PC-9 (cell line): ENCODE results near the gene FLAD1. TPM values are rescaled to one million over a fixed set of nuclear protein-coding genes. Genes with fewer than 3 reads are reported as not detected.

Experiments used
- BruUV-seq: library from RNA; stranded (reverse); fragments of 400-500 nt; replicated peaks from 2 replicates; lab custom pipeline; 2021; lab: Mats Ljungman, UMichigan
- CTCF ChIA-PET: fragments of 300-600 bp; sonication (Branson Sonifier 250); formaldehyde crosslinking; loops from one replicate; lab custom pipeline; 2022; ENCODE audit warnings: antibody characterized with exemption; lab: Charles Lee
- POLR2A ChIA-PET: fragments of 300-600 bp; sonication (Branson Sonifier 250); formaldehyde crosslinking; loops from one replicate; lab custom pipeline; 2022; ENCODE audit warnings: antibody characterized with exemption; ENCODE audit not compliant: unreplicated experiment; lab: Charles Lee
- DNase-seq, 2 experiments: peaks; one replicate each; pipeline versions ENCODE4 v3.0.0 to v3.0.0-alpha.2; 2015 to 2022; ENCODE audit warnings: mixed read lengths in 1 of 2
- H2AFZ ChIP-seq: fragments of 200-600 bp; sonication (generic); 2 replicates; pipeline ENCODE4 v1.8.1; 2017; ENCODE audit warnings: antibody characterized with exemption
- H3F3A ChIP-seq: fragments of 200-600 bp; sonication (generic); 2 replicates; pipeline ENCODE4 v1.8.1; 2017; ENCODE audit warnings: antibody characterized with exemption, mild to moderate bottlenecking, low read depth; ENCODE audit not compliant: insufficient read depth
- H3K27ac ChIP-seq: fragments of 200-600 bp; sonication (generic); 2 replicates; pipeline ENCODE4 v1.6.1; 2016; ENCODE audit warnings: mixed run types
- H3K27me3 ChIP-seq: fragments of 200-600 bp; sonication (generic); 2 replicates; pipeline ENCODE4 v1.6.1; 2016; ENCODE audit warnings: low read depth, mixed run types; ENCODE audit not compliant: insufficient read depth
- H3K36me3 ChIP-seq: fragments of 200-600 bp; sonication (generic); 2 replicates; pipeline ENCODE4 v1.6.1; 2016; ENCODE audit warnings: low read depth, mixed run types
- H3K4me1 ChIP-seq: fragments of 200-600 bp; sonication (generic); replicated peaks from 2 replicates; pipeline ENCODE4 v1.6.1; 2016; ENCODE audit warnings: mixed run types; ENCODE audit not compliant: insufficient read depth
- H3K4me2 ChIP-seq: fragments of 200-600 bp; sonication (generic); 2 replicates; pipeline ENCODE4 v1.6.1; 2017; ENCODE audit warnings: mixed run types
- H3K4me3 ChIP-seq: fragments of 200-600 bp; sonication (generic); 2 replicates; pipeline ENCODE4 v1.6.1; 2016; ENCODE audit warnings: mixed run types
- H3K79me2 ChIP-seq: fragments of 200-600 bp; sonication (generic); 2 replicates; pipeline ENCODE4 v1.6.1; 2017; ENCODE audit warnings: low read depth, mixed run types
- H3K9me2 ChIP-seq: fragments of 200-600 bp; sonication (generic); 2 replicates; pipeline ENCODE4 v1.8.1; 2017; ENCODE audit warnings: mild to moderate bottlenecking; ENCODE audit not compliant: insufficient read depth
- H3K9me3 ChIP-seq: fragments of 200-600 bp; sonication (generic); 2 replicates; pipeline ENCODE4 v1.8.1; 2016; ENCODE audit warnings: low read depth; ENCODE audit not compliant: insufficient read depth
- H4K20me1 ChIP-seq: fragments of 200-600 bp; sonication (generic); 2 replicates; pipeline ENCODE4 v1.8.1; 2017; ENCODE audit not compliant: insufficient read depth
- CTCF ChIP-seq: fragments of 200-600 bp; sonication (generic); conservative IDR thresholded peaks from 2 replicates; pipeline ENCODE4 v1.6.1; 2017; ENCODE audit warnings: mixed run types, antibody characterized with exemption, mild to moderate bottlenecking, moderate library complexity
- EZH2 ChIP-seq: fragments of 200-600 bp; sonication (generic); IDR thresholded peaks from 2 replicates; pipeline ENCODE4 v1.8.0; 2017; ENCODE audit warnings: antibody characterized with exemption, low read depth
- intact Hi-C: fragments of 100-400 bp; cut with micrococcal nuclease; formaldehyde crosslinking; loops from one replicate; pipeline ENCODE4 v1.10.0; 2022; ENCODE audit not compliant: unreplicated experiment
- total RNA-seq: library from RNA; stranded (reverse); gene quantifications from 2 replicates; pipeline ENCODE4 v1.2.3, GENCODE V29; 2021

Gene FLAD1
- total RNA-seq, 1 experiment from 2014 or later, result 54.2 TPM

- intact Hi-C loops, result no loop called here
- Histone ChIP-seq H3K36me3 (no peaks in the 10 kb centered on the region), H3K27ac (no peak overlapping the region), H3F3A (peaks cover 17% of the 10 kb centered on the region; the same call in 1 of the 2 replicates), H3K4me1 (peaks cover 29% of the 10 kb centered on the region), H3K9me2 (no peaks in the 10 kb centered on the region), H3K79me2 (no peaks in the 10 kb centered on the region), H3K4me2 (no peak overlapping the region), H2AFZ (no peak overlapping the region), H4K20me1 (no peaks in the 10 kb centered on the region), H3K4me3 (no peak overlapping the region), H3K27me3 (no peaks in the 10 kb centered on the region), H3K9me3 (no peaks in the 10 kb centered on the region)
- no peak for DNase-seq
- no peak for TF ChIP-seq EZH2
- TF ChIP-seq CTCF, result no peak
- POLR2A ChIA-PET, result no interaction called here
- no TSS peak for BruUV-seq
- CTCF ChIA-PET, result no interaction called here
Measured at GRCh38 chr1:155029513-155030242, 46.5 kb downstream of the FLAD1 start.

- TF ChIP-seq EZH2 (no peak), CTCF (no peak)
- H3F3A ChIP-seq, result peaks cover 11% of the 10 kb centered on the region; the same call in 1 of the 2 replicates
- no peak for DNase-seq
- H3K4me1 ChIP-seq, result peaks cover 23% of the 10 kb centered on the region
- H3K9me2 ChIP-seq, result no peaks in the 10 kb centered on the region
- no peak overlapping the region for H3K27ac ChIP-seq
- no peak overlapping the region for H2AFZ ChIP-seq
- no peaks in the 10 kb centered on the region for H3K36me3 ChIP-seq
- H3K9me3 ChIP-seq, result no peaks in the 10 kb centered on the region
- no peak overlapping the region for H3K4me2 ChIP-seq
- no peaks in the 10 kb centered on the region for H4K20me1 ChIP-seq
- no peaks in the 10 kb centered on the region for H3K27me3 ChIP-seq
- intact Hi-C loops, result no loop called here
- H3K4me3 ChIP-seq, result no peak overlapping the region
- CTCF ChIA-PET, result no interaction called here
- no TSS peak for BruUV-seq
- no peaks in the 10 kb centered on the region for H3K79me2 ChIP-seq
- POLR2A ChIA-PET, result no interaction called here
Measured at GRCh38 chr1:155030243-155030795, 47.2 kb downstream of the FLAD1 start.

- no peak overlapping the region for H2AFZ ChIP-seq
- DNase-seq, result no peak
- BruUV-seq, result no TSS peak
- TF ChIP-seq CTCF, result no peak
- TF ChIP-seq EZH2, result no peak
- H3F3A ChIP-seq, result 0 out of 2 replicates have a peak, but pooled peaks cover 7% of the 10 kb centered on the region
- H3K79me2 ChIP-seq, result no peaks in the 10 kb centered on the region
- H3K4me2 ChIP-seq, result no peak overlapping the region
- H3K27me3 ChIP-seq, result no peaks in the 10 kb centered on the region
- H3K36me3 ChIP-seq, result no peaks in the 10 kb centered on the region
- H4K20me1 ChIP-seq, result no peaks in the 10 kb centered on the region
- CTCF ChIA-PET, result no interaction called here
- no peak overlapping the region for H3K4me3 ChIP-seq
- intact Hi-C loops, result no loop called here
- no peaks in the 10 kb centered on the region for H3K9me3 ChIP-seq
- H3K4me1 ChIP-seq, result peaks cover 17% of the 10 kb centered on the region
- H3K9me2 ChIP-seq, result no peaks in the 10 kb centered on the region
- no peak overlapping the region for H3K27ac ChIP-seq
- POLR2A ChIA-PET, result no interaction called here
Measured at GRCh38 chr1:155030899-155031298, 47.8 kb downstream of the FLAD1 start.
